Duodenal mucosa (tissue), 2 donors: ENCODE results near the gene LZTFL1.

ENCODE experiments used
- H3K27ac ChIP-seq: one replicate; pipeline ENCODE4 v1.7.0; 2013; ENCODE audit warnings: low read depth, low read length
- H3K27me3 ChIP-seq, 2 donors: one replicate each; pipeline ENCODE4 v1.7.0; 2013; ENCODE audit warnings: low read length in 2 of 2, control low read depth in 1 of 2; ENCODE audit not compliant: insufficient read depth in 2 of 2, control insufficient read depth in 1 of 2
- H3K36me3 ChIP-seq, 2 donors: one replicate each; pipeline ENCODE4 v1.7.0; 2013; ENCODE audit warnings: low read length in 2 of 2, control low read depth in 1 of 2; ENCODE audit not compliant: insufficient read depth in 2 of 2, control insufficient read depth in 1 of 2
- H3K4me1 ChIP-seq, 2 donors: one replicate each; pipeline ENCODE4 v1.7.0; 2013; ENCODE audit warnings: low read length in 2 of 2, control low read depth in 1 of 2; ENCODE audit not compliant: insufficient read depth in 2 of 2, control insufficient read depth in 1 of 2
- H3K4me3 ChIP-seq, 2 donors: one replicate each; pipeline ENCODE4 v1.7.0; 2013; ENCODE audit warnings: low read length in 2 of 2, low read depth in 1 of 2
- H3K9ac ChIP-seq, 2 donors: one replicate each; pipeline ENCODE4 v1.7.0; 2013; ENCODE audit warnings: low read length in 2 of 2, low read depth in 1 of 2
- H3K9me3 ChIP-seq, 2 donors: one replicate each; pipeline ENCODE4 v1.7.0; 2013; ENCODE audit warnings: low read length in 2 of 2, control low read depth in 1 of 2; ENCODE audit not compliant: control insufficient read depth in 1 of 2

LZTFL1 gene

DNA sequence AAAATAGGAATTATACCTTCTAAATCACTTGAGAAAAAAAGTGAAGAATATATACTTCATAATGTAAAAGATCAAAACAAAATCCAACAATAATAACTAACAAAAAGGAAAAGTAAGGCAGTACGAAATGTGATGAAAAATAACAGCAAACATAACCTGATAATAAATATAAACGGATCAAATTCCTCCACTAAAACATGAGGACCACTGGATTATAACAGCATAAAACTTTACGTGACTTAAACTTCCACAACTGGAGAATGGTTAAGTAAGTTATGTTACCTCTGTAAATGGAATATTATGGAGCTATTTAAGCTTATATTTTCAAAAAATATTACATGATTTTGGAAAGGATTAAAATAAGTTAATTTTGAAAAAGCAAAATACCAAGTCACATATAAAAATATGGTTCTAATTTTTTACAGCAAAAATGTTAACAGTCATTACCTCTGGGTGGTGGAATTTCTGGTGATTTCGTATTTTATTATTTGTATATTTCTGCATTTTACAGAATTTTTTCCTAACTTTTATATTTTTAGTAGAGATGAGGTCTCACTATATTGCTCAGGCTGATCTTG lies 52.6 kb downstream of the LZTFL1 start:
- H3K9me3 ChIP-seq, result peaks cover 4 to 5% of the 10 kb centered on the region in 2 donors
- H3K4me3 ChIP-seq, result no peak overlapping the region
- no peak overlapping the region for H3K9ac ChIP-seq
- peaks cover 8 to 10% of the 10 kb centered on the region in 2 donors for H3K4me1 ChIP-seq
- H3K27me3 ChIP-seq, result peaks cover under 1 to 3% of the 10 kb centered on the region in 2 donors
- no peaks in the 10 kb centered on the region for H3K36me3 ChIP-seq
- no peak overlapping the region for H3K27ac ChIP-seq

DNA sequence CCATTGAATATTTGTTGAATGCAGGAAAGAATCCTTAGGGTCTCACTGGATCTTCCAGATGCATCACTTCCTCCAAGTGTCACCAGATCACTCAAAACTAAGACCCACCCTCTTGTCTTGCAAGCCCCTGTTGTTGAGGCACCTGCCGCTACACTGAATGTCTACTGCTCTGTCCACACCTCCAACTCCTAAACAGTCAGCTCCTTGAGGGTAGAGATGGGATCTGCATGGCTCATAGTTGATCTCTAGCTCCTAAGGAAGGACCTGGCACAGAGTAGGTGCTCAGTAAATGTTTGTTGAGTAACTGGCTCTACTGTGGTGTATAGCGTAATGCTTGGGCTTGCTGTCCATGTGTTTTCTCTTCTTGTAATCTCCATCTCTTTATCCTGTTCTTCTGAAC lies 54.4 kb downstream of the LZTFL1 start:
- no peak overlapping the region for H3K9ac ChIP-seq
- no peak overlapping the region for H3K4me3 ChIP-seq
- H3K9me3 ChIP-seq, result peaks cover 4 to 5% of the 10 kb centered on the region in 2 donors
- peaks cover 12 to 15% of the 10 kb centered on the region in 2 donors for H3K4me1 ChIP-seq
- no peaks in the 10 kb centered on the region for H3K36me3 ChIP-seq
- no peaks in the 10 kb centered on the region for H3K27me3 ChIP-seq
- H3K27ac ChIP-seq, result no peak overlapping the region

GRCh38 chr3:45786801-45787495 lies 55.0 kb downstream of the LZTFL1 start:
- Histone ChIP-seq H3K27ac (no peak overlapping the region), H3K27me3 (no peaks in the 10 kb centered on the region), H3K4me1 (peaks cover 13 to 15% of the 10 kb centered on the region in 2 donors), H3K9me3 (peaks cover 4 to 5% of the 10 kb centered on the region in 2 donors), H3K36me3 (no peaks in the 10 kb centered on the region), H3K4me3 (no peak overlapping the region), H3K9ac (no peak overlapping the region)

DNA sequence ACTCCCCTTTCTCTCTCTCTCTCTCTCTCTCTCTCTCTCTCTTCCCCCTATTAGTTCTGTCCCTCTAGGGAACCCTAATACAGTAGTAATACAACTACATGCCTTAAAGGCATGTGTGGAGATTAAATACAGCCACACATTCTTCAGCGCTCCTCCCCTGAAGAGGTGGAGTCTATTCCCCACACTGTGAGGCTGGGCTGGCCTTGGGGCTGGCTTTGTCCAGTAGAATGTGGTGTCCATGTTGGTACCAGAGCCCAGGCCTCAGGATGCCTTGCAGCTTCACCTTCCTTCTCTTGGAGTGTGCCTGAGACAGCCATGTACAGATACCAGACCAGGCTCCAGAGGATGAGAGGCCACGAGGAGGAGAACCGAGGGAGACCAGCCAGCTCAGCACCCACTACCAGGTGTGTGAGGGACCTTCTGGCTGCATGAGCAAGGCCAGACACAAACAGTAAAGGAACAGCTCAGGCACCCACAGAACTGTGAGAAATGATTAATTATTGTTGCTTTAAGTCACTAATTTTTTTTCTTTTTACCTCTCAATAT lies 56.2 kb downstream of the LZTFL1 start:
- H3K9ac ChIP-seq, result no peak overlapping the region

DNA sequence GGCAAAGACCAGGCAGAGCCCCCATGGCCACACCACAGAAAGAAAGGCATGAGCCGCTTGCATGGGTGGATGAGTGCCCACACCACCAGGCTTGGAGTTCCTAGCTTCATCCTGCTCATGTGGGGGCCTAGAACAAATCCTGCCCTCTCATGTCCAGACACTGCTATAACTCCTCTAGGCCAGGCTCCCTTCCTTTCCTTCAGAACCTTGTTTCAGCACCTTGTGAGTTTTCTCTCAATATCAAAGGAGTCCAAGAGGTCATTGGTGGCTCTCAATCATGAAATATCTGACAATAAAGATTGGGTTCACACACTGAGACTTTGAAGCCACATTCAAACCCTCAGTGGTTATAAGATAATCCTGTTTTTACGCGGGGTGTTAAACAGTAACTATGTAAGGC lies 58.3 kb downstream of the LZTFL1 start:
- H3K4me3 ChIP-seq, result no peak overlapping the region
- H3K27ac ChIP-seq, result no peak overlapping the region
- H3K9ac ChIP-seq, result no peak overlapping the region
- H3K36me3 ChIP-seq, result no peaks in the 10 kb centered on the region
- H3K27me3 ChIP-seq, result no peaks in the 10 kb centered on the region
- peaks cover 34 to 37% of the 10 kb centered on the region in 2 donors for H3K4me1 ChIP-seq
- H3K9me3 ChIP-seq, result peaks cover 0 to 5% of the 10 kb centered on the region in 2 donors

More for the DNA sequence above, 56.2 kb downstream of the LZTFL1 start:
- no peak overlapping the region for H3K27ac ChIP-seq
- H3K9me3 ChIP-seq, result peaks cover 4 to 5% of the 10 kb centered on the region in 2 donors
- H3K4me3 ChIP-seq, result no peak overlapping the region
- peaks cover 14 to 17% of the 10 kb centered on the region in 2 donors for H3K4me1 ChIP-seq
- no peaks in the 10 kb centered on the region for H3K27me3 ChIP-seq
- no peaks in the 10 kb centered on the region for H3K36me3 ChIP-seq

DNA sequence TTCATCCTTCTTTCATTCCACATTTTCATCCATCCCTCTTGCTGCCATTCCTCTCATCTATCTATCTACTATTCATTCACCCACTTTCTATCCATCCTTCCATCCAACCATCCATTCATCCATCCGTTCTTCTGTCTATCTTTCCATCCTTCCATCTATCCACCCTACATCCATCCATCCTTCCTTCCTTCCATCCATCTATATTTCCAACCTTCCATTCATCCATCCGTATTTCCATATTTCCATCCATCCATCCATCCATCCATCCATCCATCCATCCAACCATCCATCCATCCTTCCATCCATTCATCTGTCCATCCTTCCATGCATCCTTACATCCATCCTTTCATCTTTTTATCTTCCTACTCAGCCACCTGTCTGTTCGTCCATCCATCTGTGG lies 59.5 kb downstream of the LZTFL1 start:
- Histone ChIP-seq H3K27me3 (no peaks in the 10 kb centered on the region), H3K9ac (no peak overlapping the region), H3K9me3 (peaks cover 0 to 5% of the 10 kb centered on the region in 2 donors), H3K27ac (no peak overlapping the region), H3K4me3 (no peak overlapping the region), H3K4me1 (peaks cover 47 to 50% of the 10 kb centered on the region in 2 donors), H3K36me3 (no peaks in the 10 kb centered on the region)

- Histone ChIP-seq H3K9me3 (peaks cover 0 to 5% of the 10 kb centered on the region in 2 donors), H3K9ac (no peak overlapping the region), H3K4me3 (no peak overlapping the region), H3K27ac (no peak overlapping the region), H3K27me3 (no peaks in the 10 kb centered on the region), H3K36me3 (no peaks in the 10 kb centered on the region), H3K4me1 (peaks cover 52 to 55% of the 10 kb centered on the region in 2 donors)
Observed at GRCh38 chr3:45781841-45782240, 60.1 kb downstream of the LZTFL1 start.

- H3K4me1 ChIP-seq, result peaks cover 58 to 61% of the 10 kb centered on the region in 2 donors
- no peaks in the 10 kb centered on the region for H3K36me3 ChIP-seq
- no peak overlapping the region for H3K9ac ChIP-seq
- no peaks in the 10 kb centered on the region for H3K27me3 ChIP-seq
- no peak overlapping the region for H3K4me3 ChIP-seq
- H3K9me3 ChIP-seq, result peaks cover 0 to 5% of the 10 kb centered on the region in 2 donors
- H3K27ac ChIP-seq, result no peak overlapping the region
Observed at GRCh38 chr3:45781271-45781670, 60.6 kb downstream of the LZTFL1 start.

- no peak overlapping the region for H3K4me3 ChIP-seq
- peaks cover 70 to 73% of the 10 kb centered on the region in 2 donors for H3K4me1 ChIP-seq
- H3K9me3 ChIP-seq, result peaks cover 0 to 5% of the 10 kb centered on the region in 2 donors
- no peaks in the 10 kb centered on the region for H3K27me3 ChIP-seq
- H3K36me3 ChIP-seq, result no peaks in the 10 kb centered on the region
- H3K27ac ChIP-seq, result no peak overlapping the region
- no peak overlapping the region for H3K9ac ChIP-seq
Observed at GRCh38 chr3:45779746-45780735, 61.9 kb downstream of the LZTFL1 start.
